Neuronal stem cell (in vitro differentiated cells): ENCODE data around the gene LACC1.

Experiments
- DNase-seq: peaks from one replicate; pipeline ENCODE4 v3.0.0-alpha.2; 2013; ENCODE audit warnings: low spot score
- H2AFZ ChIP-seq: one replicate; pipeline ENCODE4 v1.6.1; 2013; ENCODE audit warnings: mild to moderate bottlenecking, low read length, inconsistent platforms
- H2AK5ac ChIP-seq: 2 replicates; pipeline ENCODE4 v1.6.1; 2013; ENCODE audit warnings: low read depth, mild to moderate bottlenecking, inconsistent platforms, low read length, moderate library complexity, mixed read lengths
- H2BK120ac ChIP-seq: 2 replicates; pipeline ENCODE4 v1.6.1; 2013; ENCODE audit warnings: low read depth, mild to moderate bottlenecking, inconsistent platforms, low read length, moderate library complexity, mixed read lengths
- H2BK12ac ChIP-seq: one replicate; pipeline ENCODE4 v1.6.1; 2013; ENCODE audit warnings: low read length, inconsistent platforms
- H2BK15ac ChIP-seq: 2 replicates; pipeline ENCODE4 v1.6.1; 2013; ENCODE audit warnings: mild to moderate bottlenecking, low read length, inconsistent platforms, mixed read lengths
- H2BK5ac ChIP-seq: one replicate; pipeline ENCODE4 v1.6.1; 2013; ENCODE audit warnings: inconsistent platforms, mild to moderate bottlenecking, low read length, moderate library complexity
- H3K14ac ChIP-seq: one replicate; pipeline ENCODE4 v1.6.1; 2013; ENCODE audit warnings: low read length, inconsistent platforms
- H3K18ac ChIP-seq: 2 replicates; pipeline ENCODE4 v1.6.1; 2013; ENCODE audit warnings: low read length, inconsistent platforms
- H3K23ac ChIP-seq: 2 replicates; pipeline ENCODE4 v1.6.1; 2013; ENCODE audit warnings: low read depth, mild to moderate bottlenecking, mixed read lengths, low read length, inconsistent platforms; ENCODE audit not compliant: poor library complexity
- H3K27ac ChIP-seq: replicated peaks from 3 replicates; pipeline ENCODE4 v1.5.1; 2013; ENCODE audit warnings: low read length, inconsistent platforms
- H3K27me3 ChIP-seq, 3 experiments: 2 replicates each; pipeline ENCODE4 v1.6.1; 2013; ENCODE audit warnings: low read length in 3 of 3, mild to moderate bottlenecking in 2 of 3, inconsistent platforms in 1 of 3, low read depth in 1 of 3, mixed read lengths in 1 of 3, moderate library complexity in 1 of 3; ENCODE audit not compliant: control insufficient read depth in 3 of 3, insufficient read depth in 3 of 3
- H3K36me3 ChIP-seq, 2 donors: replicated peaks in 1 of 2; 2 replicates each; pipeline ENCODE4 v1.6.1; 2013; ENCODE audit warnings: low read length in 2 of 2; ENCODE audit not compliant: control insufficient read depth in 2 of 2, insufficient read depth in 2 of 2
- H3K4ac ChIP-seq: 2 replicates; pipeline ENCODE4 v1.6.1; 2013; ENCODE audit warnings: inconsistent platforms, mild to moderate bottlenecking, low read length, moderate library complexity
- H3K4me1 ChIP-seq, 2 donors: 1 replicate in 1 of 2; 2 replicates in 1 of 2; pipeline ENCODE4 v1.6.1; 2013; ENCODE audit warnings: low read length in 2 of 2, low read depth in 1 of 2; ENCODE audit not compliant: control insufficient read depth in 2 of 2, insufficient read depth in 1 of 2
- H3K4me2 ChIP-seq: one replicate; pipeline ENCODE4 v1.6.1; 2013; ENCODE audit warnings: mild to moderate bottlenecking, low read length, inconsistent platforms; ENCODE audit not compliant: insufficient read depth, poor library complexity, severe bottlenecking
- H3K4me3 ChIP-seq, 2 donors: 2 replicates each; pipeline ENCODE4 v1.5.1; 2013; ENCODE audit warnings: low read length in 2 of 2, mild to moderate bottlenecking in 2 of 2, inconsistent platforms in 1 of 2, moderate library complexity in 1 of 2
- H3K79me1 ChIP-seq: one replicate; pipeline ENCODE4 v1.6.1; 2013; ENCODE audit warnings: low read depth, mild to moderate bottlenecking, inconsistent platforms, low read length, moderate library complexity
- H3K9ac ChIP-seq: one replicate; pipeline ENCODE4 v1.6.1; 2013; ENCODE audit warnings: mild to moderate bottlenecking, low read depth, low read length, inconsistent platforms; ENCODE audit not compliant: poor library complexity
- H3K9me3 ChIP-seq, 2 donors: replicated peaks in 1 of 2; 2 replicates each; pipeline versions ENCODE3 to v1.6.1; 2013; ENCODE audit warnings: low read length in 2 of 2, mild to moderate bottlenecking in 2 of 2, inconsistent platforms in 1 of 2, low read depth in 1 of 2, mixed read lengths in 1 of 2, moderate library complexity in 1 of 2; ENCODE audit not compliant: control insufficient read depth in 2 of 2, insufficient read depth in 1 of 2
- H4K8ac ChIP-seq: one replicate; pipeline ENCODE4 v1.6.1; 2013; ENCODE audit warnings: low read depth, mild to moderate bottlenecking, inconsistent platforms, low read length, moderate library complexity
- H4K91ac ChIP-seq: one replicate; pipeline ENCODE4 v1.6.1; 2013; ENCODE audit warnings: low read length, low read depth, mild to moderate bottlenecking, inconsistent platforms; ENCODE audit not compliant: poor library complexity
- WGBS, 2 donors: extraction: QIAGEN DNeasy Blood & Tissue Kit; methylation state at CpG; one replicate each; pipeline ENCODE4 v1.1.7; 2013; ENCODE audit warnings: missing lambda C conversion rate in 2 of 2, mixed read lengths in 1 of 2; ENCODE audit not compliant: insufficient read length in 2 of 2, insufficient replicate concordance in 1 of 2; ENCODE audit errors: extremely low coverage in 2 of 2; 5-methylcytosine and 5-hydroxymethylcytosine counted together

LACC1 gene

DNA sequence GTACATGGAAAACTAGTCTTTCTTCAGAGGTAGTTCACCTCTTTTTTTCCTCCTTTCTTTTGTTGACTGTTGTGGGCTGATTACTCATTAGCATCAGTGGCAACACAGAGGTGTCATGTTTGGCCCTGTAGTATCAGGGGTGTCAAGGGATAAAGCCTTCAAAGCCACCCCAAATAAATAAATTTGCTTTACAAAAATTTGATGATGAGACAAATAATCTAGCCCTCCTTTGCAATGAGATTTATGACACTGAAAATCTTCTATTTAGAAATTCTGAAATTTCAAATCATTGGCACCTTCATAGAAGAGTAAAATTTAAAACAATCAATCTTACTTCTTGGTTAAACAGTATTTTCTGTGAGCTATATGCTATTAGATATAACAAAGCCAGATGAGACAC, 1.9 kb downstream of the LACC1 start:
- no peak for DNase-seq
- no peak overlapping the region for H2BK120ac ChIP-seq
- no peak overlapping the region for H3K14ac ChIP-seq

GRCh38 chr13:43883631-43884030, 3.9 kb downstream of the LACC1 start:
- Histone ChIP-seq H4K8ac (no peak overlapping the region), H3K9ac (no peak overlapping the region), H3K4ac (no peak overlapping the region), H4K91ac (no peak overlapping the region), H3K18ac (no peak overlapping the region), H2BK15ac (no peak overlapping the region), H3K4me3 (no peak overlapping the region), H3K4me1 (peaks cover 0 to under 1% of the 10 kb centered on the region in 2 donors), H3K79me1 (no peaks in the 10 kb centered on the region), H3K9me3 (no peaks in the 10 kb centered on the region), H2BK12ac (no peak overlapping the region), H3K27ac (no peak overlapping the region), H2AFZ (no peak overlapping the region), H3K36me3 (no peaks in the 10 kb centered on the region), H3K23ac (no peak overlapping the region), H3K4me2 (no peak overlapping the region), H3K27me3 (peaks cover 3 to 19% (median 12%) of the 10 kb centered on the region in 3 experiments), H3K14ac (no peak overlapping the region), H2BK120ac (no peak overlapping the region), H2BK5ac (no peak overlapping the region), H2AK5ac (no peak overlapping the region)
- WGBS, 2 donors: no CpG with 5 or more reads among the region's 3 CpGs
- no peak for DNase-seq

More for the DNA sequence above, 1.9 kb downstream of the LACC1 start:
- H3K18ac ChIP-seq: no peak overlapping the region
- no peak overlapping the region for H3K4me3 ChIP-seq
- no peak overlapping the region for H2BK5ac ChIP-seq
- H3K4me1 ChIP-seq: peaks cover 0 to 4% of the 10 kb centered on the region in 2 donors
- no peak overlapping the region for H3K9ac ChIP-seq
- H2BK12ac ChIP-seq: no peak overlapping the region
- H2AK5ac ChIP-seq: no peak overlapping the region
- H3K23ac ChIP-seq: no peak overlapping the region
- no peak overlapping the region for H2BK15ac ChIP-seq
- H3K27ac ChIP-seq: no peak overlapping the region
- no peak overlapping the region for H3K4ac ChIP-seq
- no peaks in the 10 kb centered on the region for H3K9me3 ChIP-seq
- no peak overlapping the region for H3K4me2 ChIP-seq
- H3K36me3 ChIP-seq: no peaks in the 10 kb centered on the region
- no peak overlapping the region for H2AFZ ChIP-seq
- H4K8ac ChIP-seq: no peak overlapping the region
- peaks cover 3 to 20% (median 12%) of the 10 kb centered on the region in 3 experiments for H3K27me3 ChIP-seq
- no peak overlapping the region for H4K91ac ChIP-seq
- no peaks in the 10 kb centered on the region for H3K79me1 ChIP-seq

DNA sequence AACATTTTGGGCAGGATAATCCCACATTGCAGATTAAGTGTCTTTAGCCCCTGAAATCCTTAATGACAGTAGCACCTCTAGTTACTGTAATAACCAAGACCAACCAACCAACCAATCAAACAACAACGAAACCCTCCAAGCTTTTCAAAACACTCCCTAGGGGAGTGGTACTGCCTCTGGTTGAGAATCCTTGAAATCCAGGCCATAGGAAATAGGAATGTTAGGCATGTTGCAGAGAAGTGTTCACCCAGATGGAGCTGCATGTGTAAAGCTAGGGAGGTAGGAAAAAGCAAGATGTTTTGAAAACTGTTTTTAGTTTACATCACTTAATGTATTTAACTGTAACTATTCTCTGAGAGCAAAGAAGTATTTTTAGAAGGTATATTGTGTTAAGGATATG, 4.5 kb downstream of the LACC1 start:
- Histone ChIP-seq H3K18ac (no peak overlapping the region), H3K14ac (no peak overlapping the region), H4K91ac (no peak overlapping the region), H2BK15ac (no peak overlapping the region), H3K27me3 (peaks cover 3 to 16% (median 12%) of the 10 kb centered on the region in 3 experiments), H3K9ac (no peak overlapping the region), H2BK120ac (no peak overlapping the region), H3K4ac (no peak overlapping the region), H3K4me2 (no peak overlapping the region), H3K9me3 (no peaks in the 10 kb centered on the region), H2BK12ac (no peak overlapping the region), H3K79me1 (no peaks in the 10 kb centered on the region), H3K27ac (no peak overlapping the region), H2AFZ (no peak overlapping the region), H2BK5ac (no peak overlapping the region), H3K4me3 (no peak overlapping the region), H4K8ac (no peak overlapping the region), H3K23ac (no peak overlapping the region), H2AK5ac (no peak overlapping the region), H3K4me1 (no peaks in the 10 kb centered on the region), H3K36me3 (no peaks in the 10 kb centered on the region)
- no peak for DNase-seq
- no CpG with 5 or more reads among the region's 1 CpG for WGBS, 2 donors

GRCh38 chr13:43894438-43894837, 14.7 kb downstream of the LACC1 start:
- H3K4me1 ChIP-seq: no peaks in the 10 kb centered on the region
- no peak overlapping the region for H2AK5ac ChIP-seq
- no peaks in the 10 kb centered on the region for H3K36me3 ChIP-seq
- H3K27me3 ChIP-seq: peaks cover 0 to 2% (median 0%) of the 10 kb centered on the region in 3 experiments
- H2BK15ac ChIP-seq: no peak overlapping the region
- no peak overlapping the region for H2BK12ac ChIP-seq
- H3K27ac ChIP-seq: no peak overlapping the region
- H4K8ac ChIP-seq: no peak overlapping the region
- DNase-seq: no peak
- H3K9me3 ChIP-seq: no peaks in the 10 kb centered on the region
- H3K18ac ChIP-seq: no peak overlapping the region
- H4K91ac ChIP-seq: no peak overlapping the region
- H3K23ac ChIP-seq: no peak overlapping the region
- H2BK5ac ChIP-seq: no peak overlapping the region
- no peak overlapping the region for H2BK120ac ChIP-seq
- H3K4me3 ChIP-seq: no peak overlapping the region
- H3K9ac ChIP-seq: no peak overlapping the region
- no peak overlapping the region for H3K4me2 ChIP-seq
- no peak overlapping the region for H2AFZ ChIP-seq
- H3K14ac ChIP-seq: no peak overlapping the region
- H3K4ac ChIP-seq: no peak overlapping the region
- no peaks in the 10 kb centered on the region for H3K79me1 ChIP-seq
